Stimulated activated CD4-positive, alpha-beta T cell treated with anti-CD3 and anti-CD28 coated beads, Interleukin-1b, Interleukin-23, amount 100 ng/mL, for 1 hour (primary cell): ENCODE results near the gene WDR90.
"Not testable (repeated sequence)": the region's sequence is repeated elsewhere in the genome, so short reads cannot be mapped to it uniquely, and the experiment has no call there.

ENCODE experiments used
- DNase-seq, 2 donors: peaks; one replicate each; pipeline ENCODE4 v3.0.0-alpha.2; 2020; ENCODE audit warnings: low read depth in 2 of 2

WDR90 gene

GRCh38 chr16:689175-689897, 40.2 kb downstream of the WDR90 start:
- DNase-seq = no peak

- DNase-seq = not testable (repeated sequence)
Observed at GRCh38 chr16:691242-691641, 42.1 kb downstream of the WDR90 start.

GRCh38 chr16:692356-693108, 43.4 kb downstream of the WDR90 start:
- no peak for DNase-seq

GRCh38 chr16:693364-693763, 44.2 kb downstream of the WDR90 start:
- DNase-seq = no peak

- DNase-seq = no peak
Observed at GRCh38 chr16:693766-694165, 44.6 kb downstream of the WDR90 start.

GRCh38 chr16:694187-694862, 45.2 kb downstream of the WDR90 start:
- DNase-seq = no peak

GRCh38 chr16:694863-695354, 45.7 kb downstream of the WDR90 start:
- no peak for DNase-seq

GRCh38 chr16:695355-696089, 46.4 kb downstream of the WDR90 start:
- peak in 1 of 2 donors; percentile 38 for DNase-seq

- no peak for DNase-seq
Observed at GRCh38 chr16:698911-699671, 49.9 kb downstream of the WDR90 start.

GRCh38 chr16:700684-701584, 51.8 kb downstream of the WDR90 start:
- peak in 1 of 2 donors; percentile 42 for DNase-seq

GRCh38 chr16:702341-702740, 53.2 kb downstream of the WDR90 start:
- DNase-seq = no peak

- no peak for DNase-seq
Observed at GRCh38 chr16:703406-703805, 54.2 kb downstream of the WDR90 start.

- no peak for DNase-seq
Observed at GRCh38 chr16:704047-704446, 54.9 kb downstream of the WDR90 start.

GRCh38 chr16:704552-705380, 55.6 kb downstream of the WDR90 start:
- DNase-seq = no peak

GRCh38 chr16:705431-706188, 56.4 kb downstream of the WDR90 start, which contains the start of gene FBXL16:
Gene FBXL16, minus strand, starts transcription at chr16:705801. Its CDS starts 8,396 bp downstream, at chr16:697405.
- DNase-seq = no peak

GRCh38 chr16:706189-707061, 57.3 kb downstream of the WDR90 start:
- DNase-seq = no peak

GRCh38 chr16:707062-707538, 57.9 kb downstream of the WDR90 start:
- no peak for DNase-seq
